Measurements from ENCODE around the gene ESAM.

GRCh38 chr11:124760806-124761205 lies 1.3 kb downstream of the ESAM start:
- TF ChIP-seq CTCF (tag by site-specific recombination; IDR thresholded peaks at IDR 0.05) (no peak), ZNF660 (tag by site-specific recombination; IDR thresholded peaks at IDR 0.05) (no peak), KLF17 (tag by site-specific recombination; IDR thresholded peaks at IDR 0.05) (no peak), SALL2 (tag by site-specific recombination; IDR thresholded peaks at IDR 0.05; ENCODE audit: borderline replicate concordance) (no peak), ZFP41 (tag by site-specific recombination; IDR thresholded peaks at IDR 0.05; ENCODE audit: borderline replicate concordance) (no peak), ZNF2 (tag by site-specific recombination; IDR thresholded peaks at IDR 0.05) (no peak), ZNF423 (tag by site-specific recombination; IDR thresholded peaks at IDR 0.05) (no peak), SP2 (tag by site-specific recombination; IDR thresholded peaks at IDR 0.05) (no peak)
- TF ChIP-seq, protein P1, sequence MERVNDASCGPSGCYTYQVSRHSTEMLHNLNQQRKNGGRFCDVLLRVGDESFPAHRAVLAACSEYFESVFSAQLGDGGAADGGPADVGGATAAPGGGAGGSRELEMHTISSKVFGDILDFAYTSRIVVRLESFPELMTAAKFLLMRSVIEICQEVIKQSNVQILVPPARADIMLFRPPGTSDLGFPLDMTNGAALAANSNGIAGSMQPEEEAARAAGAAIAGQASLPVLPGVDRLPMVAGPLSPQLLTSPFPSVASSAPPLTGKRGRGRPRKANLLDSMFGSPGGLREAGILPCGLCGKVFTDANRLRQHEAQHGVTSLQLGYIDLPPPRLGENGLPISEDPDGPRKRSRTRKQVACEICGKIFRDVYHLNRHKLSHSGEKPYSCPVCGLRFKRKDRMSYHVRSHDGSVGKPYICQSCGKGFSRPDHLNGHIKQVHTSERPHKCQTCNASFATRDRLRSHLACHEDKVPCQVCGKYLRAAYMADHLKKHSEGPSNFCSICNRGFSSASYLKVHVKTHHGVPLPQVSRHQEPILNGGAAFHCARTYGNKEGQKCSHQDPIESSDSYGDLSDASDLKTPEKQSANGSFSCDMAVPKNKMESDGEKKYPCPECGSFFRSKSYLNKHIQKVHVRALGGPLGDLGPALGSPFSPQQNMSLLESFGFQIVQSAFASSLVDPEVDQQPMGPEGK (tag by site-specific recombination; IDR thresholded peaks at IDR 0.05), result no peak
- TF ChIP-seq, protein P2, sequence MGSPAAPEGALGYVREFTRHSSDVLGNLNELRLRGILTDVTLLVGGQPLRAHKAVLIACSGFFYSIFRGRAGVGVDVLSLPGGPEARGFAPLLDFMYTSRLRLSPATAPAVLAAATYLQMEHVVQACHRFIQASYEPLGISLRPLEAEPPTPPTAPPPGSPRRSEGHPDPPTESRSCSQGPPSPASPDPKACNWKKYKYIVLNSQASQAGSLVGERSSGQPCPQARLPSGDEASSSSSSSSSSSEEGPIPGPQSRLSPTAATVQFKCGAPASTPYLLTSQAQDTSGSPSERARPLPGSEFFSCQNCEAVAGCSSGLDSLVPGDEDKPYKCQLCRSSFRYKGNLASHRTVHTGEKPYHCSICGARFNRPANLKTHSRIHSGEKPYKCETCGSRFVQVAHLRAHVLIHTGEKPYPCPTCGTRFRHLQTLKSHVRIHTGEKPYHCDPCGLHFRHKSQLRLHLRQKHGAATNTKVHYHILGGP (tag by site-specific recombination; IDR thresholded peaks at IDR 0.05), result no peak
- TF ChIP-seq, protein P3, sequence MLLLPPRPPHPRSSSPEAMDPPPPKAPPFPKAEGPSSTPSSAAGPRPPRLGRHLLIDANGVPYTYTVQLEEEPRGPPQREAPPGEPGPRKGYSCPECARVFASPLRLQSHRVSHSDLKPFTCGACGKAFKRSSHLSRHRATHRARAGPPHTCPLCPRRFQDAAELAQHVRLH (tag by site-specific recombination; IDR thresholded peaks at IDR 0.05), result no peak
